HG03064 (cell line): ENCODE measurements around the gene MBD2.
A peak's percentile ranks its signal among the peaks of the same experiment; 100 is the strongest.

ENCODE experiments used
- ATAC-seq: cut with Tn5 transposase; IDR thresholded peaks from one replicate; pipeline ENCODE4 v1.9.1; 2021; ENCODE audit warnings: low read depth; ENCODE audit not compliant: unreplicated experiment

MBD2 gene

DNA sequence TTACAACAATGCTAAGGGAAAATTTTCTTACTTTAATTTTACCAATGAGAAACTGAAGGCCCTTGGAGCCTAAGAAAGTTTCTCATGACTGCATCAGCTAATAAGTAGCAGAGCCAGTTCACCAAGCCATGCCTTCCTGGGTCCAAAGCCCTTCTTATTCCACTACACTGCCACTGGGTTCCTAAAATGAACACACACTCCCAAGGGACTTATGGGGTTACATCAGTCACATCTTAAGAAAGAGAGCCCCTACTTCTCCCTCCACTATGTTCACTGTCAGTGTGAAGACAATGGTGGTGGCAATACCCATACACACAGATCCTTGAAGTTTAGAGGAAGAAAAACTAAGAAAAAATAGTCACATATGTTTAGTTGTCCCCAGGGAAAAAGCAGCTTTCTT is 20.6 kb downstream of the MBD2 start:
- ATAC-seq, result peak; percentile 51

- no peak for ATAC-seq
Observed at GRCh38 chr18:54202851-54203250, 21.6 kb downstream of the MBD2 start.

- no peak for ATAC-seq
Observed at GRCh38 chr18:54197747-54198411, 26.6 kb downstream of the MBD2 start.

DNA sequence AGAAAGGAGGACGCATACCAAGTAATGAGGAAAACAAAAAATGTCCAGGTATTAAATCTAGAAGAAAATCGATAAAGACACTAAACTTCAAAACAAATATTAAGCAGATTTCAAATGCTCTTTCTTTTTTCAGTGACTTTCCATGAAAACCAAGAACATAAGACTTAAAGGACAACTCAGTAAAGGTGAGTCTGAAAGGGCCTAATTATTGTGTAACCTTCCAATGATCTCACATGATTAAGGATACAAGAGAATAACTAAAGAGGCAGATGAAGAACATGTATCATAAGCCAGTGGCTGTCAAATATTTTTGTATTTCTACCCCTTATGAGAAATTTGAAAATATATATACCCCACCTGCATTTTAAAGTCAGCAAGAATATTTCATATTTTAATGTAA is 30.7 kb downstream of the MBD2 start:
- no peak for ATAC-seq

DNA sequence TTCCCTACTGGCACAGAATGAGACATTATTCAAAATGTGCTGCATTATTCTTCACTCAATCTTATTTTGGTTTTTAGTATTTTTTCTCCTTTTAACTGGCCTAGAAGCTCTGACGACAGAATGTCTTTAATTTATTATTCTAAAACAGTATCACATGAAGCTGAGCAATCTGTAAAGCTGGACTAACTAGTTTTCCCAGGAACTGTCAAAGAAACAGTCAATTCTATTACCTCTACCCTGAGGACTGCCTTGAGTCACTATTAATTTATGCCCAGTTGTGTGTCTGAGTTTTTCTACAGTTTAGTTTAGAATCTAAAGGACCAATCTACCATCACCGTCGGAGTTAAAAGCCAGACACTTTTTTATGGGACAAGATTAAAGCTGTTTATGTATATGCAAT is 31.6 kb downstream of the MBD2 start:
- no peak for ATAC-seq

GRCh38 chr18:54192415-54192814 is 32.1 kb downstream of the MBD2 start:
- no peak for ATAC-seq

DNA sequence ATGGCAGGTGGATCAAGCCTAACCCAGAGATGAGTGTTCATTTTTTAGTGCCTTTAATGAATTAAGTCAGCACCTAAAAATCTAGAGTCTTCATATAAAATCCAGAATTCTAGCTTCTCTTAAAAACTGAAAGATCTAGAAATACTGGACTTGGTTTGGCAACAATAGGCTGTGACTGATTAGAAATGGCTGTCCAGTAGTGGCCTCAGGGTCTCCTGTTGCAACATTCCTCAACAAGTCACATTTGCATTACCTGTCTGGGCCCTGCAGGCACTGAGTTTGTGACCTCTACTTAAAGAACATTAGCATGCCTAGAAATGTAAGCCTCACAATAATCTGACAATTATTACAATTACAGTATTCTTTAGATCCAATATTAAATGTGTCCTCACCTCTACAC is 33.1 kb downstream of the MBD2 start:
- ATAC-seq, result no peak

DNA sequence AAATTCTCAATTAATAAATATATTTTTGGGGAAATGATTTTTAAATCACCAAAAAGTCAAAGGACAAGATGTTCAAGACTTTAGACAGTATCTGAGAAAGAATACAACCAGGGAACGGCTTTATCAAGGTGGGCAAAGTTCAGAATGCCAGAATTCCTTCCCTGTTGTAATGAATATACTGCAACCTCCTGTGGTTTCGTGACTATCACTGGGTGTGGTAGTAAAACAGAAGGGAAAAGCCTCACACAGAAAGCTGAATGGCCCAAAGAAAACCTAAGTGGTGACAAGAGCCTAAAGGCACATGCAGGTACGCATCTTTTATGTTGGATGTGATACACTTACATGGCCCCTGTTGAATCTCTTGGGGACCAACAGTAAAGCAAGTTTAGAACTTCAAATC is 37.1 kb downstream of the MBD2 start:
- no peak for ATAC-seq

- no peak for ATAC-seq
Observed at GRCh38 chr18:54184836-54185235, 39.6 kb downstream of the MBD2 start.

DNA sequence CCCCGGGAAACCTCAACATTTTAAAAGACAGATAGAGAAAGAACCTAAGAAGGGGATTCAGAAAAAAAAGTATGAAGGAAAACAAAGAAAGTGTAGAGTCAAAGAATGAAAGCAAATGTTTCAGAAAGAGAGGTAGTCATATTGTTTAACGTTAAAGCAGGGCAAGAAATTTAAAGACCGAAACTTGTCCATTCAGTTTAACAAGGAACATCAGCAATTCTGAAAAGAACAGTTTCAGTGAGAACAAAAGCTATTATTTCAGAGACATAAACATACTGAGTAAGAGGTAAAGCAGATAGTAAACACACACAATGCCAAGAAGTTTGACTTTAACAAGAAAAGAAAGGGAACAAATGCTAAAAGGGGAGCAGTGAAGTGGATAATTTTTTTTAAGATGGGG is 41.1 kb downstream of the MBD2 start:
- ATAC-seq, result no peak

GRCh38 chr18:54181856-54182602 is 42.4 kb downstream of the MBD2 start:
- no peak for ATAC-seq

DNA sequence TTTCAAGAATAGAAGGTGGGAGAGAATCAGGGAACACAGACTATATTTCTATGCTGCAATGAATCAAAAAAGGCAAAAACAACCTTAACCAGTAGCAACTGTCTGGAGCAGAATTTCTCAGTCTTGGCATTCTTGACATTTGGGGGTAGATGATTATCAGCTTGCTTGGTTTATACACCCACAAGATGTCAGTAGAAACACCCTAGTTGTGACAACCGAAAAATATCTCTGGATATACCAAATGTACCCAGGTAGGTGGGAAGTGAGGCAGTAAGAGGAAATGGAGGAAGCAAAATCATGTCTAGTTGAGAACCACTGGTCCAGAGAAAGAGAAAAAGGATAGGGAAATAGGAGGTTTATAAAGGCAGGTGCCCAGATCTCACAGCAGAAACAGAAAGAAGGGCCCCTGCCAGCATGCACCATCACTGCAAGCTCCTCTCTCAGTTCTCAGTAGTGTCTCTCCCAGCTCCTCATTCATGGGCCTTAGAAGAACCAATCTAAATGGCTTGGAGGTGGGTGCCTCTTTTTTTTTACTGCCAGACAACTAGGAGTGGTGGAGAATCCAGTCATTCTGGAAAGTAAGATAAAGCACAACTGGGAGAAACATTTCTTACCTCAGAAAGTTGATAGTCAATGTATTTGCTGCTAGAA is 50.4 kb downstream of the MBD2 start:
- no peak for ATAC-seq

- no peak for ATAC-seq
Observed at GRCh38 chr18:54173250-54173649, 51.2 kb downstream of the MBD2 start.

DNA sequence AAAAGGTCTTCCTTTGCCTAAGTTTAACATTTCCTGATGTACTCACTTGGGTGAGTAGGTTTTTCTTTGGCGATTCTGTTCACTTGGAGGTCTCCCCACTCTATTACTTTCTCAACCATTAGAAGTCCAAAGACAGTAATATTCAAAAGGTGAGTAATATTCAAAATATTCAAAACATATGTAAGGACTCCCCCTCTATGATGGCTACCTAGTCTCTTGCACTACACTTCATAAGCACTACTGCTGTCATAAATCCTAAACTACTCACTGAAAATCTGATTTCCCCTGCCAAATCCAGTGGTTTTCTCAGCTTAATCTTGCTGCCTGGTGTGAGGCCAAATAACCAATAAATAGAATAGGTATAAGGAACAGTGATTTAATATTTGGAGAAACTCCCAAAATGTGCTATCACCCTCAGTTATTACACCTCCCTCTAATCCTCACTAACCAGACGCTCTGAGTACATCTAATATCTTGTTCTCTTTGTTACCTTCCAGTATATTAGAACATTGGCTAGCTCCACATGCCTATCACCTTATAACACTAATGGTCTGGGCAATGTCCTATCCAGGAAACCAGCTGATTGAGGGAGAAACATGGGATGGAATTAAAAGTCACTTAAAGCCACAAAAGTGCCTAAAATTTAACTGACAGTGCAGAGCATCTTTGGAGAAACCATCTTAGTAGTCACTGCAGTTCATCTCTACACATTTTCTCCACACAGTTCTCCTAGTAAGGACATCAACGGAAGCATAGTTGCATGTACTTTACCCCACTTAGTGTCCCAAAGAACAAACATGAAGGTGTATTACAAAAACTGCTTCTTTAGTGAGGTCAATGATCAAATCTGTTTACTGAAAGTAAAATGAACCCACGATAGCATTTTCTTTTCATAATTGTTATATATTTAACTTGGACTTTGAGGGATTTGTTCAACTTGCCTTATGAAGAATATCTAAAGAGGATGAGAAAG is 54.8 kb downstream of the MBD2 start:
- no peak for ATAC-seq

- ATAC-seq, result no peak
Observed at GRCh38 chr18:54165450-54165849, 59.0 kb downstream of the MBD2 start.

GRCh38 chr18:54163453-54163852 is 61.0 kb downstream of the MBD2 start:
- no peak for ATAC-seq

- no peak for ATAC-seq
Observed at GRCh38 chr18:54162431-54162830, 62.0 kb downstream of the MBD2 start.

DNA sequence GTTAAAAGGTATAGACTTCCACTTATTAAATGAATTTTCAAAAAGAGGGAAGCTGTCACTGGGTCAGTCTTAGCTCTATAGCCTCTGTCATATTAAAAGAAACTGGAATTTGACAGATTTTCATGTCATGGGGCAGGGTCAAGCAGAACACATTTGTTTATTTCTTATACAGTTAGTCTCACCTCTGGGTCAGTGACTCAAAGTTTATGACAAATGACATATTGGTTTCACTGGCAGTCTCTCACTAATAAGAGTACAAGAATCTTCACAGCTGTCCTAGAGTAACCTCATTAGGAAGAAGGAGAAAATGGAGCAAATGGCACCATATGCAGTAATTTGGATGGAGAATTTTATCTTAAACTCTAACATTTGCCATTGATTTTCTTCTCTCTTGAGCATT is 63.2 kb downstream of the MBD2 start:
- ATAC-seq, result no peak

GRCh38 chr18:54159906-54160305 is 64.6 kb downstream of the MBD2 start:
- no peak for ATAC-seq

DNA sequence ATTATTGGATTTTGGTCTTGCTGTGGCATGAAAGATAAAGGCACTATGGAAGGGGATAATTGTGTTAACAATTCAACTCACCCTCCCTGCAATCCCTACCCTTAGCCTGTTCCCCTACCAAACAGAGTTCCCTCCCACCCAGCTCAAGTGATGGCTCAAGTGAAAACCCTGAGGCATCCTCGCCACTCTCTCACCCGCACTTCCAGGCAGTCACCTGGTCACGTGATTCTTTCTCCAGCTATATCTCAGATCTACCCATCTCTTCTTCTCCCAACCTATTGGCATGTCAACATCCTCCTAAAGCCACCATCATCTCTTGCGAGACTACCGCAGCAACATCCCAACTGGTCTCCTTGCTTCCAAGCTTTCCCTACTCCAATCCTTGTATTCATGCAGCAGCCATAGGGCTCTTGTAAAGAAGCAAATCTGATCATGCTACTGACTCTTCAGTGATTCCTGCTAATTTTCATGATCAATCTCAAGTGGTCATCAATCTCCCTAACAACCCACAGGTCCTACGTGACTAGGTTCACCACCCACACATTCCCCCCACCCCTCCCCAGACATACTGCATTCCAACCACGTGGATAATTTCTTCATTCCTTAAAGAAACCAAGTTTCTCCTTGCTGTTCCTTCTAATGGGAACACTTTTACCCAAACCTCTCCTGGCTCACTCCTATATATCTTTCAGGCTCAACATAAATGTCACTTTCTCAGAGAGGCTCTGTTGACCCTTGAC is 66.7 kb downstream of the MBD2 start:
- ATAC-seq, result no peak
